ENCODE data around the gene CRELD2. TPM values are rescaled to one million over a fixed set of nuclear protein-coding genes. Genes with fewer than 3 reads are reported as not detected.

CRELD2 gene
- total and polyA plus RNA-seq, 2 of the 8 experiments (the other 6 are each of a cell fraction or from before 2014, with no cell fraction given), result 24.5 to 36.6 TPM

- no peak overlapping the region for H3K4ac ChIP-seq (replicated peaks; ENCODE audit: insufficient read length, low read depth, low read length)
- H2BK5ac ChIP-seq (ENCODE audit: low read depth, low read length), result no peak overlapping the region
- no peak overlapping the region for H2AK5ac ChIP-seq (ENCODE audit: low read depth, low read length)
- POLR2A ChIA-PET (ENCODE audit: partially characterized antibody), result interaction anchor here (1.4 kb wide), 1 partner anchor 14 kb away, joined by 5 read pairs; no protein-coding TSS in a partner anchor
- no peak overlapping the region for H4K5ac ChIP-seq (ENCODE audit: insufficient read length, low read depth, low read length)
- H4K91ac ChIP-seq (replicated peaks; ENCODE audit: insufficient read length, low read length), result no peak overlapping the region
- no peak overlapping the region for H2BK20ac ChIP-seq (ENCODE audit: low read length)
- no peaks in the 10 kb centered on the region for H3K23me2 ChIP-seq (ENCODE audit: low read depth, low read length)
- H3K27ac ChIP-seq (ENCODE audit: low read depth, low read length), result no peak overlapping the region
- peaks cover 0 to 29% (median 8%) of the 10 kb centered on the region in 4 experiments; a peak in 5 of 8 replicates for H3K36me3 ChIP-seq (ENCODE audit: control insufficient read depth in 2 of 4, insufficient read depth in 4 of 4, low read length in 3 of 4)
- no peak overlapping the region for H2BK15ac ChIP-seq (ENCODE audit: low read length)
- DNase-seq (ENCODE audit: low read depth in 1 of 2, low spot score in 2 of 2), result no peak
- H2BK120ac ChIP-seq (replicated peaks; ENCODE audit: low read depth, low read length), result no peak overlapping the region
- no peak overlapping the region for H3K14ac ChIP-seq (ENCODE audit: insufficient read length)
- H2BK12ac ChIP-seq (ENCODE audit: low read depth, low read length), result no peak overlapping the region
- 91% methylated on average over 14 of the region's 14 CpGs; no CpG with 5 or more reads in 1 of the 2 experiments for WGBS, 2 experiments (ENCODE audit: extremely low coverage in 1 of 2, insufficient coverage in 1 of 2, insufficient read length in 1 of 2, insufficient replicate concordance in 2 of 2, low coverage in 1 of 2, low lambda C conversion rate in 2 of 2, missing lambda C conversion rate in 1 of 2)
- H3K23ac ChIP-seq (ENCODE audit: insufficient read length), result no peak overlapping the region
- no peak overlapping the region for H3K4me2 ChIP-seq (ENCODE audit: insufficient read depth in 1 of 2, low read depth in 2 of 2, low read length in 2 of 2)
- no peak for FAIRE-seq
- no peak overlapping the region for H3K56ac ChIP-seq (replicated peaks; ENCODE audit: insufficient read length, low read depth, low read length)
- no peak overlapping the region for H3K9ac ChIP-seq (replicated peaks in 1 of 4; ENCODE audit: extremely low read depth in 1 of 4, low read depth in 3 of 4, low read length in 3 of 4)
- H3K79me2 ChIP-seq (ENCODE audit: control insufficient read depth in 1 of 2, insufficient read depth in 2 of 2, low read length in 2 of 2), result no peaks in the 10 kb centered on the region
- no peak overlapping the region for H3K18ac ChIP-seq (ENCODE audit: extremely low read depth, low read length)
- H3K9me3 ChIP-seq (ENCODE audit: insufficient read depth in 2 of 2, low read depth in 1 of 2, low read length in 1 of 2), result peaks cover under 1 to 8% of the 10 kb centered on the region in 2 experiments; a peak in 2 of 4 replicates
- no peak overlapping the region for H2AFZ ChIP-seq (ENCODE audit: low read length)
- H3K4me3 ChIP-seq (ENCODE audit: extremely low read depth in 1 of 4, insufficient read depth in 2 of 4, low read depth in 3 of 4, low read length in 4 of 4), result no peak overlapping the region
- H3K27me3 ChIP-seq (replicated peaks in 1 of 4; ENCODE audit: control insufficient read depth in 3 of 4, extremely low read depth in 1 of 4, insufficient read depth in 3 of 4, low read length in 3 of 4), result no peaks in the 10 kb centered on the region
- no peak overlapping the region; the same call in 1 of the 2 replicates for H4K8ac ChIP-seq (ENCODE audit: extremely low read depth, insufficient read depth, low read length)
- peaks cover 2% of the 10 kb centered on the region; the same call in 1 of the 2 replicates for H3K79me1 ChIP-seq (ENCODE audit: low read depth, low read length)
- no peaks in the 10 kb centered on the region for H3K4me1 ChIP-seq (replicated peaks in 1 of 4; ENCODE audit: control insufficient read depth in 3 of 4, insufficient read depth in 4 of 4, low read length in 3 of 4)
- CTCF ChIA-PET (ENCODE audit: partially characterized antibody), result no interaction called here
- TF ChIP-seq RNF2 (IDR thresholded peaks at IDR 0.05; ENCODE audit: borderline replicate concordance, low read depth, low read length, missing control alignments, poor library complexity, severe bottlenecking), result no peak
- no peak for TF ChIP-seq SP2 (IDR thresholded peaks at IDR 0.05; ENCODE audit: low read length)
- no peak for TF ChIP-seq ASH2L (IDR thresholded peaks at IDR 0.05; ENCODE audit: low read length)
- no peak for TF ChIP-seq HDAC2 (IDR thresholded peaks at IDR 0.05; ENCODE audit: borderline replicate concordance in 1 of 2, low read depth in 2 of 2, low read length in 2 of 2)
- no peak for TF ChIP-seq CEBPB (IDR thresholded peaks at IDR 0.05; ENCODE audit: low read depth, low read length)
- peaks cover 2 to 15% of the 10 kb centered on the region in 2 experiments for H4K20me1 ChIP-seq (replicated peaks in 1 of 2; ENCODE audit: control insufficient read depth in 1 of 2, insufficient read depth in 2 of 2, low read length in 2 of 2)
These were observed 11.6 kb upstream of the CRELD2 start for GRCh38 chr22:49906799-49907290.
